Measurements from ENCODE around the gene SORCS2.

SORCS2 gene

GRCh38 chr4:7666744-7667143 lies 474.4 kb downstream of the SORCS2 start:
- no peak overlapping the region for H3K4me3 ChIP-seq (ENCODE audit: low read depth, low read length)
- DNase-seq: no peak
- no peaks in the 10 kb centered on the region for H3K4me1 ChIP-seq
- H3K27me3 ChIP-seq: no peaks in the 10 kb centered on the region
- no peaks in the 10 kb centered on the region for H3K36me3 ChIP-seq
- TF ChIP-seq CTCF (IDR thresholded peaks at IDR 0.05; ENCODE audit: low read depth, low read length): no peak
- no peaks in the 10 kb centered on the region for H3K9me3 ChIP-seq

- H3K4me3 ChIP-seq (ENCODE audit: low read depth, low read length): no peak overlapping the region
- H3K36me3 ChIP-seq: no peaks in the 10 kb centered on the region
- no peaks in the 10 kb centered on the region for H3K9me3 ChIP-seq
- H3K4me1 ChIP-seq: no peaks in the 10 kb centered on the region
- H3K27me3 ChIP-seq: no peaks in the 10 kb centered on the region
- no peak for DNase-seq
- TF ChIP-seq CTCF (IDR thresholded peaks at IDR 0.05; ENCODE audit: low read depth, low read length): no peak
These were observed 475.9 kb downstream of the SORCS2 start for GRCh38 chr4:7668271-7668670.

- no peak for DNase-seq
- TF ChIP-seq CTCF (IDR thresholded peaks at IDR 0.05; ENCODE audit: low read depth, low read length): no peak
- no peaks in the 10 kb centered on the region for H3K36me3 ChIP-seq
- H3K9me3 ChIP-seq: no peaks in the 10 kb centered on the region
- H3K4me3 ChIP-seq (ENCODE audit: low read depth, low read length): no peak overlapping the region
- no peaks in the 10 kb centered on the region for H3K27me3 ChIP-seq
- H3K4me1 ChIP-seq: no peaks in the 10 kb centered on the region
These were observed 476.5 kb downstream of the SORCS2 start for GRCh38 chr4:7668826-7669225.

- Histone ChIP-seq H3K9me3 (no peaks in the 10 kb centered on the region), H3K27me3 (no peaks in the 10 kb centered on the region), H3K4me1 (no peaks in the 10 kb centered on the region), H3K4me3 (ENCODE audit: low read depth, low read length) (no peak overlapping the region), H3K36me3 (no peaks in the 10 kb centered on the region)
- DNase-seq: no peak
- TF ChIP-seq CTCF (IDR thresholded peaks at IDR 0.05; ENCODE audit: low read depth, low read length): no peak
These were observed 480.3 kb downstream of the SORCS2 start for GRCh38 chr4:7672601-7673000.

GRCh38 chr4:7673121-7673520 lies 480.8 kb downstream of the SORCS2 start:
- Histone ChIP-seq H3K36me3 (no peaks in the 10 kb centered on the region), H3K4me3 (ENCODE audit: low read depth, low read length) (no peak overlapping the region), H3K9me3 (no peaks in the 10 kb centered on the region), H3K27me3 (no peaks in the 10 kb centered on the region), H3K4me1 (no peaks in the 10 kb centered on the region)
- no peak for DNase-seq
- TF ChIP-seq CTCF (IDR thresholded peaks at IDR 0.05; ENCODE audit: low read depth, low read length): no peak

GRCh38 chr4:7674706-7675105 lies 482.4 kb downstream of the SORCS2 start:
- no peaks in the 10 kb centered on the region for H3K4me1 ChIP-seq
- no peaks in the 10 kb centered on the region for H3K36me3 ChIP-seq
- no peak for DNase-seq
- H3K27me3 ChIP-seq: no peaks in the 10 kb centered on the region
- H3K9me3 ChIP-seq: no peaks in the 10 kb centered on the region
- TF ChIP-seq CTCF (IDR thresholded peaks at IDR 0.05; ENCODE audit: low read depth, low read length): no peak
- H3K4me3 ChIP-seq (ENCODE audit: low read depth, low read length): no peak overlapping the region

All from BE2C (cell line).